Muscle of arm (tissue), 12 donors: ENCODE data around the gene DEPP1. TPM values are rescaled to one million over a fixed set of nuclear protein-coding genes. Genes with fewer than 3 reads are reported as not detected.

ENCODE experiments used
- DNase-seq: peaks from one replicate; pipeline ENCODE4 v3.0.0-alpha.2; 2013
- polyA plus RNA-seq, 12 donors: library from polyadenylated mRNA; unstranded; fragments of 120-200 nt; gene quantifications; one replicate each; pipeline ENCODE4 v1.2.1, GENCODE V29; 2013; ENCODE audit not compliant: insufficient read length in 12 of 12

DEPP1 gene
- polyA plus RNA-seq, 12 donors, result 13.9 to 64.8 (median 18.5) TPM; not detected in 1

- no peak for DNase-seq
These were observed 21.6 kb downstream of the DEPP1 start for GRCh38 chr10:44956717-44957706.

GRCh38 chr10:44956226-44956625, 22.4 kb downstream of the DEPP1 start:
- DNase-seq, result no peak

GRCh38 chr10:44955413-44956070, 23.1 kb downstream of the DEPP1 start:
- DNase-seq, result no peak

- DNase-seq, result no peak
These were observed 23.6 kb downstream of the DEPP1 start for GRCh38 chr10:44954962-44955361.

GRCh38 chr10:44954042-44954441, 24.6 kb downstream of the DEPP1 start:
- no peak for DNase-seq

- no peak for DNase-seq
These were observed 25.8 kb downstream of the DEPP1 start for GRCh38 chr10:44952779-44953231.

GRCh38 chr10:44951576-44952226, 26.9 kb downstream of the DEPP1 start:
- DNase-seq, result no peak

GRCh38 chr10:44950326-44951225, 28.0 kb downstream of the DEPP1 start:
- DNase-seq, result no peak

- no peak for DNase-seq
These were observed 28.7 kb downstream of the DEPP1 start for GRCh38 chr10:44949915-44950314.

GRCh38 chr10:44949127-44949802, 29.3 kb downstream of the DEPP1 start:
- no peak for DNase-seq

GRCh38 chr10:44948642-44949041, 30.0 kb downstream of the DEPP1 start:
- no peak for DNase-seq

GRCh38 chr10:44947371-44948152, 31.0 kb downstream of the DEPP1 start:
- DNase-seq, result no peak

- DNase-seq, result no peak
These were observed 32.4 kb downstream of the DEPP1 start for GRCh38 chr10:44946205-44946604.

- no peak for DNase-seq
These were observed 34.3 kb downstream of the DEPP1 start for GRCh38 chr10:44944354-44944753.

GRCh38 chr10:44939691-44940401, 38.8 kb downstream of the DEPP1 start:
- no peak for DNase-seq

- no peak for DNase-seq
These were observed 39.7 kb downstream of the DEPP1 start for GRCh38 chr10:44938956-44939355.

- DNase-seq, result no peak
These were observed 41.2 kb downstream of the DEPP1 start for GRCh38 chr10:44937196-44938005.

- no peak for DNase-seq
These were observed 42.2 kb downstream of the DEPP1 start for GRCh38 chr10:44936314-44936975.
